Measurements from ENCODE around the gene PTPN23. TPM values are rescaled to one million over a fixed set of nuclear protein-coding genes. Genes with fewer than 3 reads are reported as not detected.

The PTPN23 gene
- total and polyA plus RNA-seq, 2 of the 8 experiments (the other 6 are each of a cell fraction or from before 2014, with no cell fraction given): 2.9 to 46.7 TPM

DNA sequence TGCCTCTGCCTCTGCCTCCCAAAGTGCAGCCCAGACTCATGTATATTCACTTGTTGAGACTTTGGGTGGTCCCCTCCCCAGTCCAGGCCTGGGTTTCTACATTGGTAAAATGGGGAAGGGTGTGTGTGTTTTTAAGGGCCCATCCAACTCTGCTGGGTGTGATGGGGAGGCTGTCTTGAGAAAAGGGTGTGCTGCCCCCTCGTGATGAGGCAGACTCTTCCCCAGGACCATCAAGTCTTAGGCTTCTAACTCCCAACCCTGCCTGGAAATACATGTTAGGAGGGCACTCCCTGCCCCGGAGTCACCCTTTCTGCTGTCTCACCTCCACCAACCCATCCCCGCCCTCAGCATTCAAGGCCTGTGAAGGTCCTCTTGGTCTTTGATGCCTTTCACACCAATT lies 4.4 kb upstream of the PTPN23 start:
- Histone ChIP-seq H3K14ac (ENCODE audit: insufficient read length) (no peak overlapping the region), H3K36me3 (ENCODE audit: control insufficient read depth in 2 of 4, insufficient read depth in 4 of 4, low read length in 3 of 4) (no peaks in the 10 kb centered on the region), H4K91ac (replicated peaks; ENCODE audit: insufficient read length, low read length) (no peak overlapping the region), H3K9me3 (ENCODE audit: insufficient read depth in 2 of 2, low read depth in 1 of 2, low read length in 1 of 2) (no peaks in the 10 kb centered on the region), H3K79me1 (ENCODE audit: low read depth, low read length) (no peaks in the 10 kb centered on the region; the same call in 1 of the 2 replicates), H2AK5ac (ENCODE audit: low read depth, low read length) (no peak overlapping the region), H3K27me3 (replicated peaks in 1 of 4; ENCODE audit: control insufficient read depth in 3 of 4, extremely low read depth in 1 of 4, insufficient read depth in 3 of 4, low read length in 3 of 4) (no peaks in the 10 kb centered on the region), H3K23me2 (ENCODE audit: low read depth, low read length) (peaks cover 5% of the 10 kb centered on the region; the same call in 1 of the 2 replicates), H3K9ac (replicated peaks in 1 of 4; ENCODE audit: extremely low read depth in 1 of 4, low read depth in 3 of 4, low read length in 3 of 4) (no peak overlapping the region), H2BK12ac (ENCODE audit: low read depth, low read length) (no peak overlapping the region), H2BK15ac (ENCODE audit: low read length) (no peak overlapping the region), H3K18ac (ENCODE audit: extremely low read depth, low read length) (no peak overlapping the region), H4K5ac (ENCODE audit: insufficient read length, low read depth, low read length) (no peak overlapping the region), H2BK20ac (ENCODE audit: low read length) (no peak overlapping the region), H2AFZ (ENCODE audit: low read length) (no peak overlapping the region), H3K4me2 (ENCODE audit: insufficient read depth in 1 of 2, low read depth in 2 of 2, low read length in 2 of 2) (no peak overlapping the region), H4K20me1 (replicated peaks in 1 of 2; ENCODE audit: control insufficient read depth in 1 of 2, insufficient read depth in 2 of 2, low read length in 2 of 2) (no peaks in the 10 kb centered on the region), H3K79me2 (ENCODE audit: control insufficient read depth in 1 of 2, insufficient read depth in 2 of 2, low read length in 2 of 2) (no peaks in the 10 kb centered on the region), H2BK5ac (ENCODE audit: low read depth, low read length) (no peak overlapping the region), H3K4me3 (ENCODE audit: extremely low read depth in 1 of 4, insufficient read depth in 2 of 4, low read depth in 3 of 4, low read length in 4 of 4) (no peak overlapping the region), H2BK120ac (replicated peaks; ENCODE audit: low read depth, low read length) (no peak overlapping the region), H3K4ac (replicated peaks; ENCODE audit: insufficient read length, low read depth, low read length) (no peak overlapping the region), H3K23ac (ENCODE audit: insufficient read length) (no peak overlapping the region), H3K27ac (ENCODE audit: low read depth, low read length) (no peak overlapping the region), H3K56ac (replicated peaks; ENCODE audit: insufficient read length, low read depth, low read length) (no peak overlapping the region), H3K4me1 (replicated peaks in 1 of 4; ENCODE audit: control insufficient read depth in 3 of 4, insufficient read depth in 4 of 4, low read length in 3 of 4) (peaks cover 0 to 3% (median 0%) of the 10 kb centered on the region in 4 experiments; a peak in 3 of 7 replicates), H4K8ac (ENCODE audit: extremely low read depth, insufficient read depth, low read length) (no peak overlapping the region)
- FAIRE-seq (no peak), DNase-seq (ENCODE audit: low read depth in 1 of 2, low spot score in 2 of 2) (no peak)
- ChIA-PET CTCF (ENCODE audit: partially characterized antibody) (interaction anchor here (1.2 kb wide), 1 partner anchor 45 kb away, joined by 3 read pairs; no protein-coding TSS in a partner anchor), POLR2A (ENCODE audit: partially characterized antibody) (no interaction called here)
- 72% methylated on average over 3 of the region's 3 CpGs; no CpG with 5 or more reads in 1 of the 2 experiments for WGBS, 2 experiments (ENCODE audit: extremely low coverage in 1 of 2, insufficient coverage in 1 of 2, insufficient read length in 1 of 2, insufficient replicate concordance in 2 of 2, low coverage in 1 of 2, low lambda C conversion rate in 2 of 2, missing lambda C conversion rate in 1 of 2)
- no peak for TF ChIP-seq RXRA (IDR thresholded peaks at IDR 0.05; ENCODE audit: insufficient read depth, low read depth, low read length)
- TF ChIP-seq CEBPB (IDR thresholded peaks at IDR 0.05; ENCODE audit: low read depth, low read length): no peak
- no peak for TF ChIP-seq YY1 (IDR thresholded peaks at IDR 0.05; ENCODE audit: low read depth, low read length)
- TF ChIP-seq GABPA (IDR thresholded peaks at IDR 0.05; ENCODE audit: borderline replicate concordance, insufficient read depth, low read length): no peak
- peak; percentile 26 to 48; a peak in 1 of 4 replicates for TF ChIP-seq RAD21 (IDR thresholded peaks at IDR 0.05 in 1 of 2, conservative IDR thresholded peaks at IDR 0.05 in 1 of 2; ENCODE audit: low read depth in 2 of 2, low read length in 2 of 2)
- TF ChIP-seq, protein P1, sequence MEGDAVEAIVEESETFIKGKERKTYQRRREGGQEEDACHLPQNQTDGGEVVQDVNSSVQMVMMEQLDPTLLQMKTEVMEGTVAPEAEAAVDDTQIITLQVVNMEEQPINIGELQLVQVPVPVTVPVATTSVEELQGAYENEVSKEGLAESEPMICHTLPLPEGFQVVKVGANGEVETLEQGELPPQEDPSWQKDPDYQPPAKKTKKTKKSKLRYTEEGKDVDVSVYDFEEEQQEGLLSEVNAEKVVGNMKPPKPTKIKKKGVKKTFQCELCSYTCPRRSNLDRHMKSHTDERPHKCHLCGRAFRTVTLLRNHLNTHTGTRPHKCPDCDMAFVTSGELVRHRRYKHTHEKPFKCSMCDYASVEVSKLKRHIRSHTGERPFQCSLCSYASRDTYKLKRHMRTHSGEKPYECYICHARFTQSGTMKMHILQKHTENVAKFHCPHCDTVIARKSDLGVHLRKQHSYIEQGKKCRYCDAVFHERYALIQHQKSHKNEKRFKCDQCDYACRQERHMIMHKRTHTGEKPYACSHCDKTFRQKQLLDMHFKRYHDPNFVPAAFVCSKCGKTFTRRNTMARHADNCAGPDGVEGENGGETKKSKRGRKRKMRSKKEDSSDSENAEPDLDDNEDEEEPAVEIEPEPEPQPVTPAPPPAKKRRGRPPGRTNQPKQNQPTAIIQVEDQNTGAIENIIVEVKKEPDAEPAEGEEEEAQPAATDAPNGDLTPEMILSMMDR (IDR thresholded peaks at IDR 0.05; ENCODE audit: control extremely low read depth in 1 of 3, insufficient read depth in 1 of 3, low read depth in 1 of 3, low read length in 3 of 3): peak; percentile 7 to 28 (median 27)
- TF ChIP-seq ASH2L (IDR thresholded peaks at IDR 0.05; ENCODE audit: low read length): no peak
